Breast epithelium (tissue), 3 donors: ENCODE measurements around the gene ADPGK.

Experiments used
- CTCF ChIP-seq, 3 donors: fragments of 450-650 bp; IDR thresholded peaks; one replicate each; pipeline ENCODE4 v1.5.1; 2016 to 2017; ENCODE audit warnings: antibody characterized with exemption in 3 of 3, mild to moderate bottlenecking in 3 of 3, moderate library complexity in 3 of 3
- POLR2A ChIP-seq: fragments of 450-650 bp; IDR thresholded peaks from one replicate; pipeline ENCODE4 v1.6.1; 2016; ENCODE audit warnings: antibody characterized with exemption, mild to moderate bottlenecking, moderate library complexity

GRCh38 chr15:72818632-72819031 lies 35.1 kb upstream of the ADPGK start:
- TF ChIP-seq CTCF (IDR thresholded peaks at IDR 0.05): no peak
- TF ChIP-seq POLR2A: no peak
